Measurements from ENCODE around the gene DLD. TPM values are rescaled to one million over a fixed set of nuclear protein-coding genes. Genes with fewer than 3 reads are reported as not detected.
"Not testable (repeated sequence)": the region's sequence is repeated elsewhere in the genome, so short reads cannot be mapped to it uniquely, and the experiment has no call there.

Gene DLD
- 46.5 and 51.2 TPM in 2 replicates for total RNA-seq

GRCh38 chr7:107890962-107891635, at the start of gene DLD:
DLD (plus strand) TSS chr7:107891183; CDS start chr7:107891251, 68 bp downstream.
- peak; percentile 84 to 94 for DNase-seq (ENCODE audit: low read depth in 2 of 2)

GRCh38 chr7:107842213-107842612, 48.8 kb upstream of the DLD start:
- no peak for DNase-seq (ENCODE audit: low read depth in 2 of 2)

- no peak for DNase-seq (ENCODE audit: low read depth in 2 of 2)
Measured at GRCh38 chr7:107843184-107843583, 47.8 kb upstream of the DLD start.

- no peak for DNase-seq (ENCODE audit: low read depth in 2 of 2)
Measured at GRCh38 chr7:107846324-107846723, 44.7 kb upstream of the DLD start.

- DNase-seq (ENCODE audit: low read depth in 2 of 2): no peak
Measured at GRCh38 chr7:107847168-107847835, 43.7 kb upstream of the DLD start.

- not testable (repeated sequence) for DNase-seq (ENCODE audit: low read depth in 2 of 2)
Measured at GRCh38 chr7:107847836-107848175, 43.2 kb upstream of the DLD start.

- not testable (repeated sequence) for DNase-seq (ENCODE audit: low read depth in 2 of 2)
Measured at GRCh38 chr7:107848211-107848610, 42.8 kb upstream of the DLD start.

GRCh38 chr7:107850216-107850615, 40.8 kb upstream of the DLD start:
- DNase-seq (ENCODE audit: low read depth in 2 of 2): no peak

- DNase-seq (ENCODE audit: low read depth in 2 of 2): no peak
Measured at GRCh38 chr7:107850643-107851042, 40.3 kb upstream of the DLD start.

GRCh38 chr7:107854454-107854853, 36.5 kb upstream of the DLD start:
- DNase-seq (ENCODE audit: low read depth in 2 of 2): no peak

GRCh38 chr7:107854989-107855388, 36.0 kb upstream of the DLD start:
- no peak for DNase-seq (ENCODE audit: low read depth in 2 of 2)

GRCh38 chr7:107856806-107857540, 34.0 kb upstream of the DLD start:
- peak in 1 of 2 donors; percentile 11 for DNase-seq (ENCODE audit: low read depth in 2 of 2)

- peak; percentile 78 to 89 for DNase-seq (ENCODE audit: low read depth in 2 of 2)
Measured at GRCh38 chr7:107857541-107857912, 33.5 kb upstream of the DLD start.

- DNase-seq (ENCODE audit: low read depth in 2 of 2): no peak
Measured at GRCh38 chr7:107858280-107858679, 32.7 kb upstream of the DLD start.

- DNase-seq (ENCODE audit: low read depth in 2 of 2): no peak
Measured at GRCh38 chr7:107860279-107860961, 30.6 kb upstream of the DLD start.

- DNase-seq (ENCODE audit: low read depth in 2 of 2): no peak
Measured at GRCh38 chr7:107860981-107861652, 29.9 kb upstream of the DLD start.

GRCh38 chr7:107865956-107866775, 24.8 kb upstream of the DLD start:
- peak in 1 of 2 donors; percentile 73 for DNase-seq (ENCODE audit: low read depth in 2 of 2)

GRCh38 chr7:107867858-107868466, 23.0 kb upstream of the DLD start:
- no peak for DNase-seq (ENCODE audit: low read depth in 2 of 2)

- DNase-seq (ENCODE audit: low read depth in 2 of 2): no peak
Measured at GRCh38 chr7:107870427-107871000, 20.5 kb upstream of the DLD start.

- no peak for DNase-seq (ENCODE audit: low read depth in 2 of 2)
Measured at GRCh38 chr7:107874111-107874510, 16.9 kb upstream of the DLD start.

All from dermis microvascular lymphatic vessel endothelial cell (primary cell).